Measurements from ENCODE around the gene GIGYF1. TPM values are rescaled to one million over a fixed set of nuclear protein-coding genes. Genes with fewer than 3 reads are reported as not detected.
A peak's percentile ranks its signal among the peaks of the same experiment; 100 is the strongest.

Gene GIGYF1
- total and polyA plus RNA-seq, 2 of the 13 experiments (the other 11 are each of a cell fraction or from before 2014, with no cell fraction given) = 7.6 to 16.1 TPM

- TF ChIP-seq SOX5 (CRISPR knock-in tag; IDR thresholded peaks at IDR 0.05; ENCODE audit: borderline replicate concordance) (0 out of 2 replicates have a peak, but pooled peaks have one; percentile 44), MYNN (CRISPR knock-in tag; IDR thresholded peaks at IDR 0.05; ENCODE audit: low read depth) (no peak), ZNF317 (CRISPR knock-in tag; IDR thresholded peaks at IDR 0.05) (no peak), ZNF225 (CRISPR knock-in tag; IDR thresholded peaks at IDR 0.05) (no peak), EP300 (IDR thresholded peaks at IDR 0.05; ENCODE audit: low read depth in 2 of 2, low read length in 2 of 2) (peak in 1 of 2 experiments; percentile 27; a peak in 1 of 4 replicates), EP300 (CRISPR knock-in tag; IDR thresholded peaks at IDR 0.05; ENCODE audit: borderline replicate concordance) (no peak), MXD3 (CRISPR knock-in tag; IDR thresholded peaks at IDR 0.05) (no peak), PAXIP1 (CRISPR knock-in tag; conservative IDR thresholded peaks at IDR 0.05) (0 out of 2 replicates have a peak, but pooled peaks have one; percentile 26), SIN3A (IDR thresholded peaks at IDR 0.05; ENCODE audit: borderline replicate concordance, low read depth, low read length) (no peak), ZNF337 (CRISPR knock-in tag; IDR thresholded peaks at IDR 0.05; ENCODE audit: borderline replicate concordance, low read depth) (no peak), NFAT5 (CRISPR knock-in tag; IDR thresholded peaks at IDR 0.05) (no peak), SPEN (CRISPR knock-in tag; IDR thresholded peaks at IDR 0.05; ENCODE audit: low read depth) (no peak), CHD2 (IDR thresholded peaks at IDR 0.05; ENCODE audit: low read depth, low read length) (no peak), MIER2 (CRISPR knock-in tag; IDR thresholded peaks at IDR 0.05) (no peak), FOXO4 (CRISPR knock-in tag; conservative IDR thresholded peaks at IDR 0.05) (no peak), SMC3 (IDR thresholded peaks at IDR 0.05; ENCODE audit: low read length) (no peak), ZNF629 (CRISPR knock-in tag; conservative IDR thresholded peaks at IDR 0.05) (peak; percentile 93), NCOA2 (CRISPR knock-in tag; IDR thresholded peaks at IDR 0.05) (peak; percentile 31; the same call in 1 of the 2 replicates), RARA (CRISPR knock-in tag; IDR thresholded peaks at IDR 0.05) (peak; percentile 36)
These were observed 33.1 kb upstream of the GIGYF1 start (continued) for GRCh38 chr7:100726996-100727761.

Measured in HepG2 (cell line).